Right forelimb (tissue), 1 donor: ENCODE measurements around the gene ARHGAP10.

ENCODE experiments used
- DNase-seq: peaks from one replicate; pipeline ENCODE4 v3.0.0-alpha.2; 2018

Gene ARHGAP10, protein sequence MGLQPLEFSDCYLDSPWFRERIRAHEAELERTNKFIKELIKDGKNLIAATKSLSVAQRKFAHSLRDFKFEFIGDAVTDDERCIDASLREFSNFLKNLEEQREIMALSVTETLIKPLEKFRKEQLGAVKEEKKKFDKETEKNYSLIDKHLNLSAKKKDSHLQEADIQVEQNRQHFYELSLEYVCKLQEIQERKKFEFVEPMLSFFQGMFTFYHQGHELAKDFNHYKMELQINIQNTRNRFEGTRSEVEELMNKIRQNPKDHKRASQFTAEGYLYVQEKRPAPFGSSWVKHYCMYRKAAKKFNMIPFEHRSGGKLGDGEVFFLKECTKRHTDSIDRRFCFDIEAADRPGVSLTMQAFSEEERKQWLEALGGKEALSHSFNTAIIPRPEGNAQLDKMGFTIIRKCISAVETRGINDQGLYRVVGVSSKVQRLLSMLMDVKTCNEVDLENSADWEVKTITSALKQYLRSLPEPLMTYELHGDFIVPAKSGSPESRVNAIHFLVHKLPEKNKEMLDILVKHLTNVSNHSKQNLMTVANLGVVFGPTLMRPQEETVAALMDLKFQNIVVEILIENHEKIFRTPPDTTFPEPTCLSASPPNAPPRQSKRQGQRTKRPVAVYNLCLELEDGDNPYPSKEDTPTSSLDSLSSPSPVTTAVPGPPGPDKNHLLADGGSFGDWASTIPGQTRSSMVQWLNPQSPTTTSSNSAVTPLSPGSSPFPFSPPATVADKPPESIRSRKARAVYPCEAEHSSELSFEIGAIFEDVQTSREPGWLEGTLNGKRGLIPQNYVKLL

DNA sequence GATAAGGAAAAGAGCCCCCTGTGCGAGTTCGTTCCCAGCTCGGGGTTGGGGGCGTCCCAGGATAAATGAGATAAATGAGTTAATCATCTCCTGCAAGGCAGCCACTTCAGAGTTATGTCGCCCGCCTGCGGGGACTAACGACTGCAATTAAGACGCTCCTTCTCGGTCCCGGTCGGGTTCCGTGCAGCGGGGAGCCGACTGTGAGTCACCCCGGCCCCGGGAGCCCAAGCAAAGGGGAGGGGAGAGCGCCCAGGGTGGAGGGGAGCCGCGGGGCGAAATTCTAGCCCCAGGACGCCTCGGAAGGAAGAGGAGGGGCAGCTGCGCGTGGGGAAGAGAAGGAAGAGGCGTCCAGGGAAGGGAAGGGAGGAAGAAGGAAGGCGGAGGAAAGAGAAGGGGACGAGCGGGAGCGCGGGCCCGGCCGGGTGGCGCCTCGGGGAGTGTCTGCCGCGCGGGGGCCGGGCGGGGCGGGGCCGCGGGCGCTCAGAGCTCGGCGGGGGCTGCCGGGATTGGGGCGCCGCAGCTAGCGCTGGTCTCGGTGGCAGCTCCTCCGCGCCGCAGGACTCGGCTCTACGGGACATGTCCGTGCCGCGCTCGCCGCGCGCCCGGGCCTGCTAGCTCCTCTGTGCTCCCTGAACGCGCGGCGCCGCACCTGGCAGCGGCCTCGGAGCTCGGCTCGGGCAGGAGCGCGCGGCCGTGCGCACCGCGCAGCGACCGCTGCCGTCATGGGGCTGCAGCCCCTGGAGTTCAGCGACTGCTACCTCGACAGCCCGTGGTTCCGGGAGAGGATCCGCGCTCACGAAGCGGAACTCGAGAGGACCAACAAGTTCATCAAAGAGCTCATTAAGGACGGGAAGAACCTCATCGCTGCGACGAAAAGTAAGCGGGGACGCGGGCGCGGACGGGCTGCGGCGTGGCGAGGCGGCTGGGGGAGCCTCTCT is at the start of gene ARHGAP10:
TSS of gene ARHGAP10 (plus strand) at position 509 of the 938 bp plus-strand sequence. CDS start at position 723, 214 bp downstream.
- peak; percentile 86 for DNase-seq

DNA sequence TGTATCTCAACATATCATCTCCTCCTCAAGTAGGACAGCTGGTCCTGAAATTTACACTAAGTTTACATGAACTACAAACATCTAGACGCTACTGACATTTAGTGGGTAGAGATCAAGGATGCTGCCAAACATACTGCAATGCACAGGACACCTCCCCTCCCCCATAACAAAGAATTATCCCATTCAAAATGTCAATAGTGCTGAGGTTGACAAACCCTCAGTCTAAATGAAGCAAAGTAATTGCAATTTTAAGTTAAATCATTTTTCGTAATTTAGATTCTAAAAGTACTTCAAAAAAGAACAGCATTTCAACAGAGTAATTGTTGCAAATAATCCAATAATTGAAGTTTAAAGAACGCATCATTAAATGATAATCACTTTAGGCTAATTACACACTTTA is 49.1 kb upstream of the ARHGAP10 start:
- no peak for DNase-seq

DNA sequence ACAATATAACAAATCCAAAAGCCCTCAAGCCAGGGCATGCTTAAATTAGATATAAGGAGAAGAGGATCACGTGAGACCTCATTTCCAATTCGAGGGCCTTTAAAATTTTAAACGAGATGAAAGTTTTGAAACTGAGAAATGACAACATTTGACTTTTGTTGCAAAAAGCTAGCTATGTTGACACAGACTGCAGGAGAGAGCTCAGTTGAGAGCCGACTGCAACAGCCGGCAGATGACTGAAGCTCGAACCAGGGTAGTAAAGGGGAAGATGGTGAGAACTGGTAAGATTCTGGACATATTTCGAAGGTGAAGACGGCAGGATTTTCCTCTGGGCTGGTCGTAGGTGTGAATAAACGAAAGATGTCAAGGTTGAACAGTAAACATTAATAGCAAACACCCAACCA is 48.7 kb upstream of the ARHGAP10 start:
- DNase-seq: peak; percentile 50

DNA sequence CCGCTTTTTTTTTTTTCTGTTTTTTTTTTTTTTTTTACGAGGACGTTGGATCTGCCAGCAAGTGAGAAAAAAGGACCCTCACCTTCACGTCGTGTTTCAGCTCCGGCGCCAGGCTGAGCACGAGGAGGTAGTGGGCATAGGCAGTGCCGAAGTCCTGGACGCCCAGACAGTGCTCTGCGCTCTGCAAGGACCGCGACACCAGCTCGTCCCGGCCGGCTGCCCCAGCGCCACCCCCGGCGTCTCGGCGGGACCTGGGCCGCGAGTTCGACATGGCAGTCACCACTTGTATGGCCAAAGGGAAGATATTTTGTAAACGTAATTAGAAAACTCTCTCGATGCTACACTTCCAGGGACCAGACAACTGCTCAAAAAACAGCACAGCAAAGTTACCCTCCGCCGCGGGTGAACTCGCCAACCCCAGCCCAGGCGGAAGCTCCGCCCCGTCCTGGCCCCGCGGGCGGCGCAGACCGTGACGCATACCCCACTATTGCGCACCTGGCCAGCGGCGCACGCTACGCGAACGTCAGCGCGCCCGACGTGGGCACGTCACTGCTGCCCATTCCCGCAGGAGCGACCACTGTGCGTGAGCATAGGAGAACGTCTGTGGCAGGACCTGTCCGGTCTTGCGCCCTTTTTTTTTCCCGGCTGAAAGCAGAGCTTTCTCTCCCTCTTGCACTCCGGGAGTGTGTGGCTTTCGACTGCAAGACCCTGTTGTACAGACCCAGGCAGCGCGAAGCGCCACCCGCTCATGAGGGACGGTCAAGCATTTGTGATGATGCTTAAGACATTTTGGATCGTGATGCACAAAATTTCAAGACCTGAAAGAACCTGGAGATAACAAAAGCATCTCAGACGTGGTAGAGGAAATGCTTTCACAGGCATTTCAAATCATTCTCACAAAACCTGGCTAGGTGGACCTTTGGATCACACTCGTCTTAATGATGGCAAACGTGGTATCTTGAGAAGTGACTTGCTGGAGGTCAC is 47.9 kb upstream of the ARHGAP10 start, which contains the start of gene PRMT9:
TSS of gene PRMT9 (minus strand) at position 447 of the 984 bp plus-strand sequence. CDS start at position 271, 176 bp downstream.
- peak; percentile 95 for DNase-seq

DNA sequence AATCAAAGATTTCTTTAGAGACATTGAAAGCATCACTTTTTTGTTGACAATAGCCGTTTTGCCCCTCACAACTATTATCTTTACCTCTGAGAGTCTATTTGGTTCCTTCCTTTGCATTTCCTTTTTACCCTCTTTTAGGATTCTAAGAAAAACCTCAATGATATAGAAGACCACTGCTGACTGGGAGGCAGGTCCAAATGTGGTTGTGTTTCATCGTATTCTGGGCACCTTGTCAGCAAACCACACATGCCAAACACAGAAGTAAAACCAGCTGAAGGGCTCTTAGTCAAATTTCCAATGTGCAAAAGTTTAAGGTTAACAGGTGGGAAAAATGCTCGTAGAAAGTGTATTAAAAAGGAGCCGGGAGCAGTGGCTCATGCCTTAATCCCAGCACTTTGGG is 42.8 kb upstream of the ARHGAP10 start:
- DNase-seq: no peak

DNA sequence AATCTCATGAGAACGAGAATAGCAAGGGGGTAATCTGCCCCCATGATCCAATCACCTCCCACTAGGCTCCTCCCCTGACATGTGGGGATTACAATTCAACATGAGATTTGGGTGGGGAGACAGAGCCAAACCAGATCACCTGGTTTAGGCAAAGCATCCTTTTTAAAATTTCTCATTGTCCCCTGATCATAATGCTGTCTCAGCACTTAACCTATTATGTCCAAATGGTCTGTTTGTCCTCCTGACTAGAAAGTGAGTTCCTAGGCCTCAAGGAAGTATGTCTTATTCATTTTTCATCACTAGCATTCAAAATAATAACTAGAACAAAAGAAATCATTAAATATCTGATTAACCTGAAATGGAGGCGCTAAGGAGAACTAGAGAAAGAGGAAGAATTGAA is 40.1 kb upstream of the ARHGAP10 start:
- no peak for DNase-seq

DNA sequence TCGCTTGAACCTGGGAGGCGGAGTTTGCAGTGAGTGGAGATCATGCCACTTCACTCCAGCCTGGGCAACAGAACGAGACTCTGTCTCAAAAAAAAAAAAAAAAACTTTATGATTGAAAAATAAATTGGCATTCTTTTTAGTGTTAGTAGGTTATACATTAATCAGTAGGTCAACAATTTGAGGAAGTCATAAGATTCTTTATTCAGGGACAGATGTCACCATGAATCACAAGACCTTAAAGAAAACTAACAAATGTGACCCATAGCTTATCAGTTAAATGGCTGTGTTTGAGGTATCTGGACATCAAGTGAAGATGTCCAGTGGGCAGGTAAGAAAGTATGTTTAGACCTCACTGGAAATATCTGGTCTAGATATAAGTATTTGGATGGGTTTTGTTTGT is 38.7 kb upstream of the ARHGAP10 start:
- no peak for DNase-seq

DNA sequence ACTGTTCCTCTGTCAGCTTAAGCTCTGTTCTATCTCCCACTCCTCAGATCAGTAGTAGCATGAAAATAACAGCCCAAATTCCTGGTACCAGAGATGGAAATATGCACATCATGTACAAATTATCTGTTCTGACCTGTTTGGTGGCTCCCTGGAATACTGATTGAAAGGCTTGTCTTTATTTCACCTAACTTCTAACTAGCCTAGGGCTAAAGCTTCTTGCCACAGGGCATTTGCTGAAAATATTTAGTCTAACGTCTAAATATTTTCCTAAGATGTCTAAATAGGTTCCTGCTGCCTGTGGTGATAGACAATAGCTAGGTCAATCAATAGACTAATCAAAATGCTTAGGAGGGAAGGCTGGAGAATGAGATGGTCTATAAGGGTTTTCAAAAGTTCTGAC is 35.0 kb upstream of the ARHGAP10 start:
- no peak for DNase-seq

DNA sequence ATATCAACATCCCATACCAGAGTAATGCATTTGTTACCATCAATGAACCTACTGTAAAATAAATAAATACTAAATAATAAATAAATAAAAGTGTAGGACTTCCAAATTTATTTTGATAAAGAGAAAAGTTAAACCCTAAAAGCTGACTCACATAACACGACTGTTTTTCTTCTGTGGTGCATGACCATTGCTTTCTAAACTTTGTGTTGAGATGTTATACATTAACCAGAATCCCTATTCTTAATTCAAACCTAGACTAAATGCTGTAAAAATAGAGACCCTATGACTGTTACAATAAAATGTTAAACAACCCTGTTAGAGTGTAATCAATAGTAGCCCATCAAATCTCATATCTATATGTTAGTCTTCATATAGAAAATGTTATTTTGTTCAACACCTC is 27.0 kb upstream of the ARHGAP10 start:
- no peak for DNase-seq

DNA sequence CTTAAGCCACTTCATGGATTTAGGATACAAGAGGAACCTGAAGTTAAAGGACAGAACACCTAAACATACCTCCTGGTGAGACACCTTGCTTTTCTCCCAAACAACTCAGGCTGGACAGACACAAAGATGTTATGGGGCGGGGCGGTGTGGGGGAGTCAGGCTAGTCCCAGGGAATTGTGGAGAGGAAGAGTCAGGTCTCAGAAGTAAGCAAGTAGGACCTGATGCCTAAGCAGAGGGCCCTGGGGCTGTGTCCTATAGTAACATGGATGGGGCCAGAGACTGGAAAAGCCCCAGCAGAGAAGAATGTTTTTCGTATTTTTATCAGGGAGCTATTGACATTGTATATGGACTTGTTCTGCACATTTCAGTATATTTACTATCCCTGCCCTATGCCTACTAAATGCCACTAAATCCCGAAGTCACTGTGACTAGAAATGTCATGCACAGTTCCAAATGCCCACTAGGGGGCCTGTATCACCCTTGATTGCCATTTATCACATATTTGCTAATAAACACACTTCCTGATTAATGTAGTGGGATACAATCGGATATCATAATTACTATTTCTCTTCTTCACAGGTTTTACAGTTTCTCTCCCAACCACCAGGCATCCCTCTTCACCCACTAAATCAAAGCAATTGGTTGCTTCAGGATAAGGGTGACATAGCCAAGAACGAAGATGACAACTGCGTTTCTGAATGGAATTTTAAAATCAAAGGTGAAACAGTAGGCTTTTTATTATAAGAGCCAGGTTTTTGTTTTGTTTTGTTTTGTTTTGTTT is 23.8 kb upstream of the ARHGAP10 start:
- DNase-seq: peak; percentile 52

DNA sequence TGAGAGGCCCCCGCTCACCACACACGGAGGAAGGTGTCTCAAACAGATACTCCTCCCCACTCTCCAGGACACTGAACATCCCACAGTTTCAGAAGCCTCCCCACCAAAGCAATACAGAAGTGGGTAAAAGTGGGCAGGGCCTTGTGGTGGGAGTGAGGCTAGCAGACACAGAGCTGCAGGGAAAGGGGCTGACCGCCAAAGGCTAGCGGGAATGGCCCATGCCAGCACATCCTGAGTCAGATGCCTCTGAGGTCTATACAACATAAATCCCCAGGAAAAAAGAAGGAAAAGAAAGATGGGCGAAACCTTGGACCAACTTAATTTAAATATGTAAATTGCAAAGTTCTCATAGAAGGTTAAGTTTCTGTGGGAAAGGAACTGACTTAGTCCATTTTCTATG is 21.9 kb upstream of the ARHGAP10 start:
- DNase-seq: no peak

DNA sequence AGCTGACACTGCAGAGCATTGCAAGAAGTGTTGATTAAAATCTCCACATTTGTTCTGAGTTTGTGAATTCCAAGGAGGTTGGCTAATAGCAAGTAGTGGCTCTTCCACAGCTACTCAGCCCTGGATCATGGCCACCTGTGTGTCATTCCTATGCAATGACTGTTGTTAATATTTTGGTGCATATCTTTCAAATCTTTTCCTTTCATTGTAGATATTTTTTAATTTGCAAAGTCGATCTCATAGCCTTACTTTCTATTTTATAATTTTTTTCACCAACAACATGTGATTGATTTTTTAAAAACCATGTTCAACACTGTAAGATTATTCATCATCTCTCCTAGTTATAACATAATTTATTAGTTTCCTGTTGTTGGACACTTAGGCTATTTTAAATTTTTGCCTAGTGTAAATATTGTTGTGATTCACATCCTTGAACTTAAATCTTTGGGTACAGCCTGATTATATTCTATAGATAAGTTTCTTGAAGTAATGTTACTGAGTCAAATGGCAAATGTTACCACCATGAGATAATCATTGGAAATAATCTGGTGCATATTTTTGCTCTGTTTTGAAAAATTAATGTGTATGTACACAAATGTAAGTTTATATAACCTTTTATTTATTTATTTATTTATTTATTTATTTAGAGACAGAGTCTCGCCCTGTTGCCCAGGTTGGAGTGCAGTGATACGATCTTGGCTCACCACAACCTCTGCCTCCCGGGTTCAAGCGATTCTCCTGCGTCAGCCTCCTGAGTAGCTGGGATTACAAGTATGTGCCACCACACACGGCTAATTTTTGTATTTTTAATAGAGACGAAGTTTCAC is 17.1 kb upstream of the ARHGAP10 start:
- no peak for DNase-seq

DNA sequence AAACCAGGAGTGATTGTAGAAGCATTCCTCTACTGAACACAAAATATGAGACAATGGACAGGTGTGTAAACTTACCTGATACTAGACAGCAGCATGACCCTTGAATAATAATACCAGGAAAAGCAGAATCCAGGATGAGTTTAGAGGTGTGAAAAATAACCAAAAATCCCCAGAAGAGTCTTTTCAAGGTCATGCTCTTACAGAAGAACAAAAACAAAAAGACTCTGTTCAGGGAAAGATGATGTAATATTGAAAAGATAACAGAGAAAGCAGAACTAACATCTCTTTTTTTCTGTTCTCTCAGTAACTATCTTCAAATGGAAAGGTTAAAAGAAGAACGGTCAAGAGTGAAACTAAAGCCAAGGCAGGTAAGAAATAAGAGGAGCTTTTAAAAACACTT is 14.0 kb upstream of the ARHGAP10 start:
- no peak for DNase-seq

DNA sequence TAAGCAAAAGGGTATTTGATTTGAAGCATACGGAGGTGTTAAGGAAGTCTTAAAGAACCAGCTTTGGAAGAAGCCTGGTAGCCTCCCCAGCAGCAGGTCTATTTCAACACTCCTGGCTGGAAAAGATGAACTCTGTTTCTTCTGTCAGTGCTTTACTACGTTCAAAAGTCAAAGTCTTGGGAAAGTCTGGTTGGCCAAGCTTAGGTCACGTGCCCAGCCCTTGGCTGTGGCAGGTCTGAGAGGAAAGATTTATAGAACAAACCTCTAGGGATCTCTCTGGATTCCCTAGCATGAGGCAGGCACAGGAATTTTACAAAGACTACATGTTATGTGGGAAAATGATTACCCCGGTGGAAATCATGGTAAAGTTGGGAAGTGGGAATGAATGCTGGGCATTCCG is 8.6 kb upstream of the ARHGAP10 start:
- DNase-seq: no peak

DNA sequence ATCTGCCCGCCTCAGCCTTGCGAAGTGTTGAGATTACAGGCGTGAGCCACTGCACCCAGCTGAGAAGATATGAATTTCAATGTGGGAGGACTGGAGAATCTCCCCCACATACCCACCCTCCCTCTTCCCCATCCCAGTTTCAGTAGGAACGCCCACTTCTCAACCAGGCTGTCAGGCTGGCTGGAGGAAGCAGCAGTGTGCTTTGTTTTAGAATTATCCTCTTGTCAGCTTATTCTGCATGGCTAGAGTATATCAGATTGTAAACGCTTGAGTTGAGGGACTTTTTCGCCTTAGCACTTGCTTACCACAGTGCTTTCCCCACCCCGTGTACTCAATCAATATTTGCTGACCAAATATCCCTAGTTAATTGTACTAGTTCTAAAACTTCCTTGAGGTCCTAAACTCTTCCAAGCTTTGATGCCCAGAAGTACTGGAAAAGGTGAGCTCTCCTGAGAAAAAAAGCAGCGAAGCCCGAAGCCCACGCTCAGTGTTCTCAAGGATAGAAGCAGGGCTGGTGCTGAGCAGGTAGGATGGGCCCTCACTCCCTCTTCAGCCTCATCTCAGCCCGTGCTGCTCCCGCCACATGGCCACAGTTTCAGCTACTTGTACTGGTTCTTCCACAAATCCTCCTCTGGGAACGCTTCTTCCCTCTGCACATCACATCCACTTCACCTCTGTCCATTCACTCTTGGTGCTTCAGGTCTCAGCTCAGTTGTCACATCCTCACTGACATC is 7.3 kb upstream of the ARHGAP10 start:
- no peak for DNase-seq

DNA sequence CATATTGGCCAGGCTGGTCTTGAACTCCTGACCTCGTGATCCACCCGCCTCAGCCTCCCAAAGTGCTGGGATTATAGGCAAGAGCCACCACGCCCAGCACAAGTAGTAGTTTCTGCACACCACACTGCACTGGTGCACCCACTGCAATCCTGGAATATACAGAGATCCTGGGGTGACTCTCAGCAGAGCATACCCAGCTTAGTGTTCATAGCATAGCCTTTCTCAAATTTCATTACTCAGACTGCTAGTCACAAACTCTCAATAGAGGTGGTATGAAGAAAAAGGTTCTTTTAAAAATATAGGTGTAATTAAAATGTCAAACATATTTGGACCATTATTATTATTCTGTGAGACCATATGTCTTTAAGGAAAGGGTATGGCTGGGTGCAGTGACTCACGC is 6.2 kb upstream of the ARHGAP10 start:
- no peak for DNase-seq

DNA sequence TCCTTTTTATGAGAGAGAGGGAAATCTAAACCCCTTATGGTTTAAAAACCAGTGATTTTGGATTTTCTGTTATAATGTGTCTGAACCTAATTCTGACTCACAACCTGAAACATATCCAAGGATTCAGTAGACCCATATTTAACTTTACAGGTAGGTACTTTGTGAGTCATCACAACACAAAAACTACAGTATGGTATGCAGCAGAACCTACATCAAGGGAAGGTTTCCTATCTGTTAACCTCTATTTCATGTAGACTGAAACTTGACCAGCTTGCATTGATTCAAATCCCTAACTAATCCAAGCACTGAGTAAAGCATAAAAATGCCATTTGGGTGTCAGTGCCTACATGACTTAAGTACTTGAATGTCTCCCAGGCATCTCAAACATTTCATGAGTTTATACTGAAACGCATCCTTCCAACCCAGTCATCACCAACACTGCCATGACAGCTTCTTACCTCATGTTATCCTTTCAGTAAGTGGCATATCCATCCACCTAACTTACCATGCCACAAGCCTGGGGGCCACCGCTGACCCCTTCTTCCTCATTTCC is 4.3 kb upstream of the ARHGAP10 start:
- DNase-seq: no peak

DNA sequence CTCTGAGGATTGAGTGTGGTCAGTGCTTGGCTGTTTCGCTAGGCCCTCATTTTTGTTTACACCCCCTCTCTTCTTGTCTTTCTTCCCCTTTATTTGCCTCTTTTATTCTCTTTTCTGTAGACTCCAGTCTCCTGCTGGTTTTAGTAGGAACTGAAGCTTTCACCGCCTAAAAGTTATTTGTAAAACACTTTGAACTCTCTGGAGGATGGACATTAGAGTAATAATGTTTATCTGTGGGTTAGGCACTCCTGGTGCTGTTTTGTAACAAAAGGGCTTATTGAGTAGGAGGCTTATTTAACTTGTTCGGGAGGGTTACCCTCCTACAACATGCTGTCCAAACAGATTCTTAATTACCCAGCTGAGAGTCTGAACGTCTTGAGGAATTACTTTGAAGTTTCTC is 1.6 kb upstream of the ARHGAP10 start:
- no peak for DNase-seq
